Nephron progenitor cell (in vitro differentiated cells): ENCODE data around the gene EFCAB5.

Experiments
- DNase-seq: peaks from one replicate; pipeline ENCODE4 v3.0.0; 2021
- H3K27ac Mint-ChIP-seq: 2 replicates; pipeline ENCODE4 v1.8.0; 2021; ENCODE audit warnings: mild to moderate bottlenecking, moderate library complexity, mixed read lengths
- H3K27me3 Mint-ChIP-seq: 2 replicates; pipeline ENCODE4 v1.8.0; 2021; ENCODE audit warnings: mild to moderate bottlenecking, low read depth, mixed read lengths; ENCODE audit not compliant: poor library complexity
- H3K36me3 Mint-ChIP-seq: 2 replicates; pipeline ENCODE4 v1.8.0; 2021; ENCODE audit warnings: low read depth, mixed read lengths
- H3K4me1 Mint-ChIP-seq: 2 replicates; pipeline ENCODE4 v1.8.0; 2021; ENCODE audit warnings: mixed read lengths
- H3K4me3 Mint-ChIP-seq: 2 replicates; pipeline ENCODE4 v1.8.0; 2021; ENCODE audit warnings: mild to moderate bottlenecking, moderate library complexity, mixed read lengths
- H3K9me3 Mint-ChIP-seq: 2 replicates; pipeline ENCODE4 v1.8.0; 2021; ENCODE audit warnings: mild to moderate bottlenecking, moderate library complexity, mixed read lengths
- TF ChIP-seq, protein P1 (sequence below): fragments of 200-600 bp; sonication (generic); IDR thresholded peaks from 2 replicates; pipeline ENCODE4 v1.5.0; 2021; ENCODE audit warnings: antibody characterized with exemption

EFCAB5 gene

DNA sequence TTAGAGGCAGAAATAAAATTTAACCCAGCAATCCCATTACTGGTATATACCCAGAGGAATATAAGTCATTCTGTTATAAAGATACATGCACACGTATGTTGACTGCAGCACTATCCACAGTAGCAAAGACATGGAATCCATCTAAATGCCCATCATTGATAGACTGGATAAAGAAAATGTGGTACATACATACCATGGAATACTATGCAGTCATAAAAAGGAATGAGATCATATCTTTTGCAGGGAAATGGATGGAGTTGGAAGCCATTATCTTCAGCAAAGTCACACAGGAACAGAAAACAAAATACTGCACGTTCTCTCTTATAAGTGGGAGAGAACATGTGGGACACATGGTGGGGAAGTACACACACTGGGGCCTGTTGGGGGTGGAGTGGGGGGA, 34.5 kb upstream of the EFCAB5 start:
- Mint-ChIP-seq H3K27ac (no peak overlapping the region), H3K36me3 (peaks cover 26% of the 10 kb centered on the region), H3K9me3 (peaks cover 32% of the 10 kb centered on the region), H3K27me3 (peaks cover 5% of the 10 kb centered on the region), H3K4me1 (no peaks in the 10 kb centered on the region), H3K4me3 (no peak overlapping the region)
- TF ChIP-seq, protein P1, sequence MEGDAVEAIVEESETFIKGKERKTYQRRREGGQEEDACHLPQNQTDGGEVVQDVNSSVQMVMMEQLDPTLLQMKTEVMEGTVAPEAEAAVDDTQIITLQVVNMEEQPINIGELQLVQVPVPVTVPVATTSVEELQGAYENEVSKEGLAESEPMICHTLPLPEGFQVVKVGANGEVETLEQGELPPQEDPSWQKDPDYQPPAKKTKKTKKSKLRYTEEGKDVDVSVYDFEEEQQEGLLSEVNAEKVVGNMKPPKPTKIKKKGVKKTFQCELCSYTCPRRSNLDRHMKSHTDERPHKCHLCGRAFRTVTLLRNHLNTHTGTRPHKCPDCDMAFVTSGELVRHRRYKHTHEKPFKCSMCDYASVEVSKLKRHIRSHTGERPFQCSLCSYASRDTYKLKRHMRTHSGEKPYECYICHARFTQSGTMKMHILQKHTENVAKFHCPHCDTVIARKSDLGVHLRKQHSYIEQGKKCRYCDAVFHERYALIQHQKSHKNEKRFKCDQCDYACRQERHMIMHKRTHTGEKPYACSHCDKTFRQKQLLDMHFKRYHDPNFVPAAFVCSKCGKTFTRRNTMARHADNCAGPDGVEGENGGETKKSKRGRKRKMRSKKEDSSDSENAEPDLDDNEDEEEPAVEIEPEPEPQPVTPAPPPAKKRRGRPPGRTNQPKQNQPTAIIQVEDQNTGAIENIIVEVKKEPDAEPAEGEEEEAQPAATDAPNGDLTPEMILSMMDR, result no peak
- no peak for DNase-seq

DNA sequence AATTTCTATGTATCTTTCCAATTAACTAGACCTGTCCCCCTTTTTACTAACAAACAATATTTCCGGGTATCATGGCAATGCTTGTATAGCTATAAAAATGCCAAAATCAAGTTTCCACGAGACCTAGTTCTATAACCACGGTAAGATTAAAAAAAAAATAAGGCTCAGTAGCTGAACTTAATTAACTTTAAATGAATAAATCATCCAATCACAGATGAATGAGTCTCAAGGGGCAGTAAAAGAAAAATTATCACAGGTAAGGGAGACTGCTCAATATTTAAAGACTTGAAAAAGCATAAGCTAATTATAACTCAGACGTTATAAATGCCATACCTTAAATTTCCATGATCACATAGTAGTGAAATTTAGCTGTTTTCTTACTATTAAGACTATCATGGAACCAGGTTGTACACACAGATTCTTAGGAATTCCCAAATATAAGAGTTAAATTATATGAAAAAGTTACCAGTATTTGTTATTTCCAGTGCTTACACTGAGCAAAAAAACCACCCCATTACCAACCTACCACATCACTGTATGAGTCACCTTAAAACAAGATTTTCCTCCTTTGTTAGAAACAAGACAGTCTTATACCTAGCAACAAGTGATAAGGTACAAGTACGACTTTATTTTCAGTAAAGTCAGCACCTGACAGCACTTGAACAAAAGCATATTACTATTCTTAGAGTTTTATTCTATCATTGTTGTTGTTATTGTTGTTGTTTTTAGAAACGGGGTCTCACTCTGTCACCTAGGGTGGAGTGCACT, 32.0 kb upstream of the EFCAB5 start:
- no peak for DNase-seq
- peaks cover 2% of the 10 kb centered on the region for H3K27me3 Mint-ChIP-seq
- H3K4me1 Mint-ChIP-seq, result no peaks in the 10 kb centered on the region
- no peak overlapping the region for H3K4me3 Mint-ChIP-seq
- H3K9me3 Mint-ChIP-seq, result peaks cover 26% of the 10 kb centered on the region
- peaks cover 24% of the 10 kb centered on the region for H3K36me3 Mint-ChIP-seq
- no peak overlapping the region for H3K27ac Mint-ChIP-seq
- TF ChIP-seq, protein P1, result no peak

DNA sequence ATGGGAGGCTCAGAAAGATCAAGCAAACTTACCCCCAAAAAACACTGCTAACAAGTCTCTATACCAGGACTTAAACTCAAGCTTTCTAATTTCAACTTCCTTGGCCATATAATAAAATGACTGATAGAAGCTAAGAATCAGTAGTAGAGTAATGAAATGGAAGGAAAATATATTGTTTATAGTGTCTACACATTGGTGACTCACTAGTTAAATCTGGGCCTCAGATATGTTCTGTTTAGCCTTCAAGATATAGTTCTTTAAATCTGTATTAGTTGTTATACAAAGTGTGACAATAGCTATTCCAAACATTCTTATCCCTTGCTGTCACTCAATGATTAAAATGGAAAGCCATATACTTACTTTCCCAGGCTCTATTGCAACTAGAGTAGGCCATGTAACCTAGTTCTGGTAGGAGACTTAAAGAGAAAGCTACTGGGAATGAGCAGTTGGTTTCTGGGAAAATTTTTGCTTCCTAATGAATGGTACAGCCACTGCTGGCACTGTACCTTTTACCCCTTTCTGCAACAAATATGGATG, 29.7 kb upstream of the EFCAB5 start:
- no peaks in the 10 kb centered on the region for H3K4me1 Mint-ChIP-seq
- no peak for DNase-seq
- TF ChIP-seq, protein P1, result no peak
- H3K27ac Mint-ChIP-seq, result no peak overlapping the region
- H3K27me3 Mint-ChIP-seq, result no peaks in the 10 kb centered on the region
- H3K4me3 Mint-ChIP-seq, result no peak overlapping the region
- H3K9me3 Mint-ChIP-seq, result peaks cover 7% of the 10 kb centered on the region
- H3K36me3 Mint-ChIP-seq, result peaks cover 6% of the 10 kb centered on the region

DNA sequence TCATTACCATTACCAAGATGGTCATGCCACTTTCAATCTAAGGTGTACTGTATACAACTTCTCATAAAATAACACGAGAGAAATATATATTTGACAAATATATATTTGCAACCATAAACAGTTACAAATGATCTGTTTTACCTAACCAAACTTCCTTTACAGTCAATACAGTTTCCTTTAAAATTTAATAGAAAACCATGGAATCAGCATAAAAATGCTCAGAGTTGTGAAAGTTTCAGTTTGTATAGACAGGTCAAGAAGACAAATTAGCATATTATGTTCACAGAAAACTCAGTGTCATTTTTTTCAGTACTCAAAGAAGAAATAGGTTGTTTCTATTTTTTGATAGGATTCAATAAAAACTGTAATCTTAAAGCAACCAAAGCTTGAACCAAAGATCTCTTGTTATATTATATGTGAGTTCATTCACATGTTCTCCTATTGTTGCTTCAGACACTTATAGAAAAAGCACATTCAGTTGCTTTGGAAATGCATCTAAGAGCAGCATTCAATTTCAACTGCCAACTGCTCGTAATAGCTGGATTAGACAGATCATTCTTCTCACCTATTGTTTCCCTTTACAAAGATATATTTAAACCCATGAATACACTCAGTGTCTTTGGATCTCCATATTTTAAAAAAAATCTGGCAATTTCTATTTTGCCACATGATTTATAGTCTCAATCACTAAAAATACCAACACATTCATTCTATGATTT, 26.5 kb upstream of the EFCAB5 start:
- Mint-ChIP-seq H3K27ac (no peak overlapping the region), H3K27me3 (no peaks in the 10 kb centered on the region), H3K4me1 (peaks cover 10% of the 10 kb centered on the region), H3K4me3 (no peak overlapping the region), H3K9me3 (no peaks in the 10 kb centered on the region), H3K36me3 (no peaks in the 10 kb centered on the region)
- no peak for DNase-seq
- TF ChIP-seq, protein P1, result no peak

DNA sequence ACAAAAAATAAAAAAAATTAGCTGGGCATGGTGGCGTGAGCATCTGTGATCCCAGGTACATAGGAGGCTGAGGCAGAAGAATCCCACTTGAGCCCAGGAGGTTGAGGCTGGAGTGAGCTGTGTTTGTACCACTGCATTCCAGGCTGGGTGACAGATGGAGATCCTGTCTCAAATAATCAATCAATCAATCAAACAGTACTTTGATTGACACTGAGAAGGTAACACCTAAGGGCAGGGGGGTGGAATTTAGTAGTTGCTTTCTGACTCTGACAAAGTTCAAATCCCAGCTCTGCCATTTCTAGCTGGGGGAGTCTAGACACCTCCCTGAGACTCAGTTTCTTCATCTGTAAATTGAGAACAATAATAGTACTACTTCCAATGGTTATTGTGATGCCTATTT, 23.4 kb upstream of the EFCAB5 start:
- no peak overlapping the region for H3K4me3 Mint-ChIP-seq
- no peaks in the 10 kb centered on the region for H3K27me3 Mint-ChIP-seq
- H3K36me3 Mint-ChIP-seq, result no peaks in the 10 kb centered on the region
- no peak overlapping the region for H3K27ac Mint-ChIP-seq
- TF ChIP-seq, protein P1, result no peak
- peaks cover 10% of the 10 kb centered on the region for H3K4me1 Mint-ChIP-seq
- H3K9me3 Mint-ChIP-seq, result no peaks in the 10 kb centered on the region
- no peak for DNase-seq
